ENCODE data around the gene DYRK4.

Gene DYRK4

DNA sequence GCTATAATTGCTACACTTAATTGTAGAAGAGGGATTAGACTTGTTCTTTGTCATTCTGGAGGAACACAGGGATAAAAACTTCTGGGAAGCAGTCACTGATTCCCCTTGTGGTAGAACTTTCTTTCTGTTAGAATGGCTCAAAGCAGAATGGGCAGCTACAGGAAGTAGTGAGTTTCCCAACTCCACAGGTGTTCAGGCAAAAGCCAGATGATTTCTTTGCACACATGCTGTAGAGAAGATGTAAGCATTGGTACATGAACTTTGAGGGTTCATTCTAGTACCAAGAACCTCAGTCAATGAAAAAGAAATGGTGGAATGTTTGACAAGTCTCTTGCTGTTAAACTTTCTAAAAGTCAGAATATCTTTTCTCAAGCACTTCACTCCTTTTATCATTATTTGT, 91.2 kb downstream of the DYRK4 start:
- H3K9ac ChIP-seq: no peak overlapping the region
- no peaks in the 10 kb centered on the region for H3K27me3 ChIP-seq
- peaks cover 42 to 72% (median 48%) of the 10 kb centered on the region in 11 experiments for H3K36me3 ChIP-seq
- TF ChIP-seq Cebpa-rat (IDR thresholded peaks at IDR 0.05): no peak
- no peaks in the 10 kb centered on the region for H3K9me3 ChIP-seq (replicated peaks in 1 of 11)
- H3K27ac ChIP-seq: no peak overlapping the region
- H4K20me1 ChIP-seq: peaks cover 12 to 56% (median 43%) of the 10 kb centered on the region in 11 experiments; a peak in 19 of 22 replicates
- H3K4me1 ChIP-seq: peaks cover 15 to 42% (median 24%) of the 10 kb centered on the region in 10 experiments
- no peak overlapping the region for H3K4me3 ChIP-seq
- H3K4me2 ChIP-seq: peak overlapping the region in 3 of 11 experiments; percentile 1 to 19 (median 12); a peak in 3 of 22 replicates

DNA sequence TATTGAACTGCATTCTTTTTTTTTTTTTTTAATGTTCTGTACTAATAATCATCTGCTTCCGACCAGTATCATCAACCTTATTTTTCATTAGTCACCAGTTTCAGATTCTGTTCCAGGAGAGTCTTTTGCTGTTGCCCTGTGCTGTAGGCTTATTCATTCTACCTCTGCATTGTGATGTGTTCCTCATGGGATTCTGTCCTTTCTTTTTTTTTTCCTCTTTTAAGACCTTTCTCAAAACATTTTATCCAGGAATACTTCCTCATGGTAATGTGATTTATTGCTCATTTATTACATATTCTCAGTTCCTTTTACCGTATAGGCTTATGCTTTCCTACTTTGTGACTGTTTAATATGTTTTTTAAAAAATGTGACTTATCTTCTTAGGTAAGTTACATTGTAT, 91.7 kb downstream of the DYRK4 start:
- Histone ChIP-seq H3K27ac (no peak overlapping the region), H3K4me2 (no peak overlapping the region), H3K9ac (no peak overlapping the region), H3K4me3 (no peak overlapping the region), H3K27me3 (no peaks in the 10 kb centered on the region), H3K9me3 (replicated peaks in 1 of 11) (no peaks in the 10 kb centered on the region), H3K4me1 (peaks cover 12 to 42% (median 21%) of the 10 kb centered on the region in 10 experiments), H4K20me1 (peaks cover 12 to 56% (median 43%) of the 10 kb centered on the region in 11 experiments; a peak in 19 of 22 replicates), H3K36me3 (peaks cover 46 to 76% (median 53%) of the 10 kb centered on the region in 11 experiments)
- TF ChIP-seq Cebpa-rat (IDR thresholded peaks at IDR 0.05): no peak
